Peyer's patch (tissue), 4 donors: ENCODE data around the gene MAST2.

Experiments used
- POLR2A ChIP-seq, 2 donors: fragments of 450-650 bp; IDR thresholded peaks; one replicate each; pipeline ENCODE4 v1.5.1; 2017; ENCODE audit warnings: antibody characterized with exemption in 2 of 2, mild to moderate bottlenecking in 2 of 2, moderate library complexity in 2 of 2
- TF ChIP-seq, protein P1 (sequence below), 6 experiments: fragments of 450-650 bp in 4 of 6; fragments of 200-600 bp in 2 of 6; sonication (generic) in 1 of 6; IDR thresholded peaks; one replicate each; pipeline ENCODE4 v1.5.1; 2017 to 2019; ENCODE audit warnings: antibody characterized with exemption in 6 of 6, mild to moderate bottlenecking in 3 of 6, moderate library complexity in 1 of 6

DNA sequence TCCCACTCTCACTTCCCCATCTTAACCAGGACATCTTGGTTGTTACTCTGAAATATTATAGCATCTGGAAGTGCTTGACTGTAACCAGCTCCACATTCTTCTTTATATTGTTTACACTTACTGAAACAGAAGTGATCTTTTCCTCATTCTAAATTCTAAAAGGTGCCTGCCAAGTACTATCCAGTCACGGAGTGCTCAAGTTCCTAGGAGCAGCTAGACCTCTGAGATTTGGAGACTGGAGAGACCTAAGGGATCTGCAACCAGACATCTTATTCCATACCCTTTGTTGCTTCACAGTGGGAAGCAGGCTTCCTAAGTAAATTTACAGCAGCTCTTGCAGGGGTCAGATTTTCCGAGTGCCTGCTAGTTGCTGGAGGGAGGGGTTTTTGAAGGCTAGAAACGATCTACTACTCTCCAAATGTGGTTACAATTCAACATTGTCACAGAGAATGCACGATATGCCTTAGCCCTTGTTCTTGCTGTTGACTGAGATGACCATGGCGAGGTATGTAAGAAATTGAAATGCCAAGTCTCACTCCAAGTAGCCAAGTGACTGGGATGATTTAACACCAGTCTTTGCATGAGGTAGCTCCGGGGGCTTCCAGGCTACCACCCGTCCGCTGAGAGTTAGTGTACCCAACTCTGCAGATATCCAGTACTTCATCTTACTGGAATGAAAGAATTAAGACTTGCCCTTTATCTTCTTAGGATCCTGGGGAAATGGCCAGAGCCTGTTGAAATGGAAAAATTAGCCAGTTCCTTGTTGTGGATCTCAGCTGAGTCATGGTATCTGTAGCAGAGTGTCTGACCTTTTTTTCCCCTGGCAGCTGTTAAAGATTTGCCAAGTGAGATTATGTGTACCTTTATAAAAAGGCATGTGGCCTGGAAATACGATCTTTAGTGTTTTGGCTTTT lies 150.8 kb downstream of the MAST2 start:
- TF ChIP-seq, protein P1, sequence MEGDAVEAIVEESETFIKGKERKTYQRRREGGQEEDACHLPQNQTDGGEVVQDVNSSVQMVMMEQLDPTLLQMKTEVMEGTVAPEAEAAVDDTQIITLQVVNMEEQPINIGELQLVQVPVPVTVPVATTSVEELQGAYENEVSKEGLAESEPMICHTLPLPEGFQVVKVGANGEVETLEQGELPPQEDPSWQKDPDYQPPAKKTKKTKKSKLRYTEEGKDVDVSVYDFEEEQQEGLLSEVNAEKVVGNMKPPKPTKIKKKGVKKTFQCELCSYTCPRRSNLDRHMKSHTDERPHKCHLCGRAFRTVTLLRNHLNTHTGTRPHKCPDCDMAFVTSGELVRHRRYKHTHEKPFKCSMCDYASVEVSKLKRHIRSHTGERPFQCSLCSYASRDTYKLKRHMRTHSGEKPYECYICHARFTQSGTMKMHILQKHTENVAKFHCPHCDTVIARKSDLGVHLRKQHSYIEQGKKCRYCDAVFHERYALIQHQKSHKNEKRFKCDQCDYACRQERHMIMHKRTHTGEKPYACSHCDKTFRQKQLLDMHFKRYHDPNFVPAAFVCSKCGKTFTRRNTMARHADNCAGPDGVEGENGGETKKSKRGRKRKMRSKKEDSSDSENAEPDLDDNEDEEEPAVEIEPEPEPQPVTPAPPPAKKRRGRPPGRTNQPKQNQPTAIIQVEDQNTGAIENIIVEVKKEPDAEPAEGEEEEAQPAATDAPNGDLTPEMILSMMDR (IDR thresholded peaks at IDR 0.05): no peak
- TF ChIP-seq POLR2A (IDR thresholded peaks at IDR 0.05): no peak
